ENCODE data around the gene MED27.

Gene MED27

DNA sequence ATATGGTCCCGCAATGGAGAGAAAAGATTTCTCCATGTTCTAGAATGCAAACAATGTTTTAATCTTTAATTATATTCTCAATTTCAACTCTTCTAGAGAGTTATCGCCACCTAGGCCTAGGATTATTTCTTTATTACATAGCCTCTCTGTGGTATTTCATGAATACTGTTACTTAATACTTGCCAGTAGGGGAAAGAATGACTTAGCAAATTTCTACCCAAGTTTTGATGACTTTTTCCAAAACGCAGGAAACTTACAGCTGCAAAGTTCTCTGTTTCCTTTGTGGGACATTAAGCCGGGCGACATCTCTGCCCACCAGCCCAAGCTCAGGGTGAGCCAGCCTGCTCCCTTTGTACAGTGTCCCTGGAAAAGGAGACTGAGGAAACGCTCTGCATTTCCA is 73.8 kb downstream of the MED27 start:
- in situ Hi-C loops (cut with MboI; ENCODE audit: low sequenced_read_pairs, unreplicated experiment), result no loop called here
- DNase-seq (ENCODE audit: low spot score), result no peak
- TF ChIP-seq, protein P1, sequence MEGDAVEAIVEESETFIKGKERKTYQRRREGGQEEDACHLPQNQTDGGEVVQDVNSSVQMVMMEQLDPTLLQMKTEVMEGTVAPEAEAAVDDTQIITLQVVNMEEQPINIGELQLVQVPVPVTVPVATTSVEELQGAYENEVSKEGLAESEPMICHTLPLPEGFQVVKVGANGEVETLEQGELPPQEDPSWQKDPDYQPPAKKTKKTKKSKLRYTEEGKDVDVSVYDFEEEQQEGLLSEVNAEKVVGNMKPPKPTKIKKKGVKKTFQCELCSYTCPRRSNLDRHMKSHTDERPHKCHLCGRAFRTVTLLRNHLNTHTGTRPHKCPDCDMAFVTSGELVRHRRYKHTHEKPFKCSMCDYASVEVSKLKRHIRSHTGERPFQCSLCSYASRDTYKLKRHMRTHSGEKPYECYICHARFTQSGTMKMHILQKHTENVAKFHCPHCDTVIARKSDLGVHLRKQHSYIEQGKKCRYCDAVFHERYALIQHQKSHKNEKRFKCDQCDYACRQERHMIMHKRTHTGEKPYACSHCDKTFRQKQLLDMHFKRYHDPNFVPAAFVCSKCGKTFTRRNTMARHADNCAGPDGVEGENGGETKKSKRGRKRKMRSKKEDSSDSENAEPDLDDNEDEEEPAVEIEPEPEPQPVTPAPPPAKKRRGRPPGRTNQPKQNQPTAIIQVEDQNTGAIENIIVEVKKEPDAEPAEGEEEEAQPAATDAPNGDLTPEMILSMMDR (IDR thresholded peaks at IDR 0.05; ENCODE audit: borderline replicate concordance, control extremely low read depth, extremely low read depth, insufficient read depth, missing control alignments), result no peak

DNA sequence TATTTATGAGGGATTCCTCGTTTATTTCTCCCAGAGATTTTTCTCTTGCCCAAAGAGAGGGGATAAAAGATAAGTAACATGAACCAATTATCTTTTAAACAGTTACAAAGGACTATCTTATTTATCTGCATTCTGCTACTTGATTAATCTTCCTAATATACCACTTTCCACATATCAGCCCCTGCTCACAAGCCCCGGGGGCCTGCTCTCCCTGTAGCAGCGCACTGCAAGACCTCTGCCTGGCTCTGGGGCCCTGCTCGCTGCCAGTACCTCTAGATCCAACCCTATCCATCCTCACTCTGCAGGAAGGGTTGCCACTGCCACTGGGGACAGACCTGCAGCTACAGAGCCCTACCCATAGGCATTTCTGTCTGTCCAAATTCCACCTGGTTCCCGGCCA is 75.3 kb downstream of the MED27 start:
- DNase-seq (ENCODE audit: low spot score), result no peak
- TF ChIP-seq, protein P1 (IDR thresholded peaks at IDR 0.05; ENCODE audit: borderline replicate concordance, control extremely low read depth, extremely low read depth, insufficient read depth, missing control alignments), result no peak
- in situ Hi-C loops (cut with MboI; ENCODE audit: low sequenced_read_pairs, unreplicated experiment), result no loop called here

DNA sequence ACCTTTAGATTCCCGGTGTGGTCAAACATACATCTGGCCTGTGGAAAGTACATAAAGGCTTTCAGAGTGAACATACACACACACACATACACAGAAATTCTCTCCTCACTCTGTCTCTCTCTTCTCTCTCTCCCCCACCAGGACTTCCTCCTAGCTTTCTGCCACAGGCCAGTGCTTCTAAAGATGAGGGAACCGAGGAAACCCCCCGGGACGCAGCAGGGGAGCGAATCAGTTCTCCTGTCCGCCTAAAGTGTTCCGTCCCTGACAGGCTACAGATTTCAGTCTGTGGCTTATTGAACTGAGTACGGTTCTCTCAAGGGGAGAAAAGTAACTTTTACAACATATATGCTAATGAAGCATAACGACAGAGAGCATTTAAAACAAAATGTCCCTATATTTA is 75.8 kb downstream of the MED27 start:
- peak; percentile 44 for DNase-seq (ENCODE audit: low spot score)
- in situ Hi-C loops (cut with MboI; ENCODE audit: low sequenced_read_pairs, unreplicated experiment), result no loop called here
- TF ChIP-seq, protein P1 (IDR thresholded peaks at IDR 0.05; ENCODE audit: borderline replicate concordance, control extremely low read depth, extremely low read depth, insufficient read depth, missing control alignments), result no peak

DNA sequence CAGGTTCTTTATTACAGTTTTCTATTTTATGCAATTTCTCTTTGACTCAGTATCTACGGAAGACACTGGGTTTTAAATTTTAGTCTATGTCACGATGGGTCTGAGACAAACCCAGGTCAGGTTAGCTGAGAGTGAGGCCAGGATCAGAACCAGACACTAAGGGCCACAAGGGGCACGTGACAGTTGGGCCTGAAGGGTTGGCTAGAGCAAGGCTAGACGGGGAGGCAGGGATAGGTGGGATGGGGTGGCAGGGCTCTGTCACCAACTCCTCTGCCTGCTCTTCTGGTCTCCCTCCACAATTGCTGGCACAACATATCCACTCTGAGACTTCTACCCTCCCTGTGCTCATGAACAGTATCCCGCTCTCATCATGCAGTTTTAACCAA is 76.4 kb downstream of the MED27 start:
- TF ChIP-seq, protein P1 (IDR thresholded peaks at IDR 0.05; ENCODE audit: borderline replicate concordance, control extremely low read depth, extremely low read depth, insufficient read depth, missing control alignments), result no peak
- in situ Hi-C loops (cut with MboI; ENCODE audit: low sequenced_read_pairs, unreplicated experiment), result no loop called here
- DNase-seq (ENCODE audit: low spot score), result no peak

DNA sequence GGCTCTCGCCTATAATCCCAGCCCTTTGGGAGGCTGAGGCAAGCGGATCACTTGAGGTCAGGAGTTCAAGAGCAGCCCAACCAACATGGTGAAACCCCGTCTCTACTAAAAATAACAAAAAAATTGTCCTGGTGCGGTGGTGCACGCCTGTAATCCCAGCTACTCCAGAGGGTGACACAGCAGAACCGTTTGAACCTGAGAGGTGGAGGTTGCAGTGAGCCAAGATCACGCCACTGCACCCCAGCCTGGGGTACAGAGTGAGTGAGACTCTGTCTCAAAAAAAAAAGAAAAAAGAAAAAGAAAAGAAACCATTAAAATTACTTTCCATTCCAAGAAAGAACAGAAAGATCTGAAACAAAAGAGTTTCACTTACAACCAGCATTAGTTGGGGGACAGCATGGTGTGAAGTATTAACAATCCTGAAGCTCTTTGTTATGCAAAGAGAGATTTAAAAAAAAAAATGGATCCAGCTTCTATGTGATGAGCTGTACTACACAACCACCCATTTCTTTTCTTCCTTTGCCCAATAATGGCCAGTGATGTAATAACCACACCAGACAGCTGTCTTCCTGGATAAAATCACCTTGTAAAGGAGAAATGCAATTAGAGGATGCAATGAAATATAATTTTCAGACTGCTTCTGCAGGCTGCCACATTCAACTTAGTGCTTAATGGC is 76.9 kb downstream of the MED27 start:
- TF ChIP-seq, protein P1 (IDR thresholded peaks at IDR 0.05; ENCODE audit: borderline replicate concordance, control extremely low read depth, extremely low read depth, insufficient read depth, missing control alignments), result no peak
- in situ Hi-C loops (cut with MboI; ENCODE audit: low sequenced_read_pairs, unreplicated experiment), result no loop called here
- no peak for DNase-seq (ENCODE audit: low spot score)

DNA sequence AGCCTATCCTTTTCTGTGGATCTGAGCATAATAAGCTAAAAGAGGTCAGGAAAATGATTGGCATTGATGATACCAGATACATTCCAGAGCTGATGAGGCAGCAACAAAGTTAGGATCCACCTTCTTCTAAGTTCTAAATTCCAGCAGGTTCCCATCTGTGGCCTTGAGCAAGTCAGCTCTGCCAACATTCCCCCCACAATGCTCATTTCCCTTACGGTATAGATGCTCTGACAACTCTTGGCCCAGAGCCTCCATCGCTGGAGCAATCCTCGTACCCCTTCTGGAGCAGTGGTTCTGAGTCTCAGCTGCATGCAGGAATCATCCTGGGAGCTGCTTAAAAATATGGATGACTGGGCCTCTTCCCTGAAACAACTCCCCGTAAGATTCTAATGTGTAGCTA is 78.1 kb downstream of the MED27 start:
- DNase-seq (ENCODE audit: low spot score), result no peak
- in situ Hi-C loops (cut with MboI; ENCODE audit: low sequenced_read_pairs, unreplicated experiment), result no loop called here
- TF ChIP-seq, protein P1 (IDR thresholded peaks at IDR 0.05; ENCODE audit: borderline replicate concordance, control extremely low read depth, extremely low read depth, insufficient read depth, missing control alignments), result no peak
